K562 (cell line): ENCODE measurements around the gene FGF12. TPM values are rescaled to one million over a fixed set of nuclear protein-coding genes. Genes with fewer than 3 reads are reported as not detected.

Source experiments
- ATAC-seq: fragments of 200-7000 bp; cut with Tn5 transposase; 3 replicates; pipeline ENCODE4 v1.9.1; 2020; ENCODE audit warnings: moderate library complexity
- BruUV-seq: library from RNA; stranded (reverse); fragments of 400-500 nt; replicated peaks from 2 replicates; lab custom pipeline; 2021; lab: Mats Ljungman, UMichigan
- CTCF ChIA-PET: fragments of 300-600 bp; formaldehyde crosslinking; extraction: SDS; loops from one replicate; lab custom pipeline; 2021; ENCODE audit warnings: low intra/inter-chr PET ratio; lab: Yijun Ruan, JAX
- POLR2A ChIA-PET: fragments of 300-600, 350-650 bp; sonication (Branson Sonifier 250); formaldehyde crosslinking; extraction: SDS; loops from one replicate; lab custom pipeline; 2021; ENCODE audit warnings: antibody characterized with exemption, inconsistent platforms; lab: Yijun Ruan, JAX
- DNase-seq, 4 experiments: peaks; one replicate each; pipeline versions ENCODE4 v3.0.0 to v3.0.0-alpha.2; 2011 to 2018; ENCODE audit warnings: low spot score in 3 of 4, mixed read lengths in 3 of 4; ENCODE audit errors: extremely low read depth in 1 of 4
- FAIRE-seq: peaks from 2 replicates; lab custom pipeline; 2011; peaks lifted over from hg19 to GRCh38; lab: Jason Lieb, UNC
- H2AFZ ChIP-seq: 2 replicates; pipeline ENCODE4 v1.6.0; 2011; ENCODE audit warnings: low read depth, low read length, control low read depth, inconsistent platforms
- H3K27ac ChIP-seq: fragments of 200-600 bp; 3 replicates; pipeline ENCODE4 v1.8.0; 2011; ENCODE audit warnings: low read depth, mild to moderate bottlenecking, control low read depth, inconsistent platforms, low read length, moderate library complexity, mixed read lengths; ENCODE audit errors: extremely low read depth
- H3K27me3 ChIP-seq, 2 experiments: fragments of 300-600 bp in 1 of 2; 2 replicates in 1 of 2; 3 replicates in 1 of 2; pipeline versions ENCODE4 v1.6.0 to v1.8.0; 2011; ENCODE audit warnings: inconsistent platforms in 2 of 2, low read length in 2 of 2, mild to moderate bottlenecking in 1 of 2, mixed read lengths in 1 of 2, moderate library complexity in 1 of 2; ENCODE audit not compliant: control insufficient read depth in 2 of 2, insufficient read depth in 2 of 2
- H3K36me3 ChIP-seq: fragments of 300-600 bp; 3 replicates; pipeline ENCODE4 v1.8.0; 2011; ENCODE audit warnings: mild to moderate bottlenecking, low read length, inconsistent platforms; ENCODE audit not compliant: control insufficient read depth, insufficient read depth
- H3K4me1 ChIP-seq, 2 experiments: fragments of 200-600 bp in 1 of 2; replicated peaks in 1 of 2; 2 replicates in 1 of 2; 3 replicates in 1 of 2; pipeline versions ENCODE4 v1.5.1 to v1.8.0; 2011; ENCODE audit warnings: inconsistent platforms in 2 of 2, low read length in 2 of 2, mild to moderate bottlenecking in 1 of 2, mixed read lengths in 1 of 2, moderate library complexity in 1 of 2; ENCODE audit not compliant: control insufficient read depth in 2 of 2, insufficient read depth in 2 of 2
- H3K4me2 ChIP-seq: 2 replicates; pipeline ENCODE4 v1.6.1; 2011; ENCODE audit warnings: low read length, control low read depth, inconsistent platforms, mixed read lengths; ENCODE audit not compliant: insufficient read depth
- H3K4me3 ChIP-seq: fragments of 200-600 bp; sonication (generic), shearing (Covaris generic); 2 replicates; pipeline ENCODE4 v1.5.1; 2016; ENCODE audit warnings: control low read depth, inconsistent platforms
- H3K79me2 ChIP-seq: fragments of 200-600 bp; 3 replicates; pipeline ENCODE4 v1.8.0; 2011; ENCODE audit warnings: low read length, inconsistent platforms; ENCODE audit not compliant: control insufficient read depth, insufficient read depth
- H3K9ac ChIP-seq, 2 experiments: 2 replicates each; pipeline versions ENCODE4 v1.6.0 to v1.6.1; 2011; ENCODE audit warnings: low read depth in 2 of 2, low read length in 2 of 2, control low read depth in 1 of 2, inconsistent platforms in 1 of 2, mild to moderate bottlenecking in 1 of 2, mixed read lengths in 1 of 2; ENCODE audit not compliant: insufficient read depth in 1 of 2
- H3K9me1 ChIP-seq: one replicate; pipeline ENCODE4 v1.6.0; 2011; ENCODE audit warnings: inconsistent platforms, mild to moderate bottlenecking, low read length, moderate library complexity; ENCODE audit not compliant: control insufficient read depth, insufficient read depth
- H3K9me3 ChIP-seq: replicated peaks from 2 replicates; pipeline ENCODE4 v1.5.1; 2011; ENCODE audit warnings: low read depth, low read length, inconsistent platforms; ENCODE audit not compliant: control insufficient read depth, insufficient read depth
- H4K20me1 ChIP-seq: replicated peaks from 2 replicates; pipeline ENCODE4 v1.6.1; 2011; ENCODE audit warnings: low read length, inconsistent platforms, mixed read lengths; ENCODE audit not compliant: control insufficient read depth, insufficient read depth
- CBFB ChIP-seq: sonication (generic); formaldehyde crosslinking; IDR thresholded peaks from 2 replicates; pipeline ENCODE4 v1.4.0; 2020; ENCODE audit warnings: mild to moderate bottlenecking, missing genetic modification reagents
- CBX3 ChIP-seq, 2 experiments: IDR thresholded peaks; 1 replicate in 1 of 2; 2 replicates in 1 of 2; pipeline ENCODE4 v1.6.1; 2012; ENCODE audit warnings: inconsistent platforms in 2 of 2, low read length in 2 of 2, borderline replicate concordance in 1 of 2, control low read depth in 1 of 2
- CXXC5 ChIP-seq: fragments of 250-450 bp; sonication (Bioruptor Pico); IDR thresholded peaks from 2 replicates; pipeline ENCODE4 v1.8.0; 2022; ENCODE audit warnings: inconsistent platforms, mild to moderate bottlenecking, moderate library complexity
- FOXA3 ChIP-seq, 2 experiments: fragments of 450-650 bp in 1 of 2; sonication (generic) in 1 of 2; formaldehyde crosslinking; IDR thresholded peaks in 1 of 2; conservative IDR thresholded peaks in 1 of 2; 2 replicates each; pipeline versions ENCODE4 v1.4.0 to v1.8.0; 2020 to 2022; ENCODE audit warnings: mild to moderate bottlenecking in 2 of 2, missing genetic modification reagents in 1 of 2
- MAZ ChIP-seq, 2 experiments: fragments of 450-650 bp in 1 of 2; sonication (generic) in 1 of 2; formaldehyde crosslinking; IDR thresholded peaks in 1 of 2; conservative IDR thresholded peaks in 1 of 2; 2 replicates each; pipeline versions ENCODE4 v1.4.0 to v1.5.0; 2020; ENCODE audit warnings: mild to moderate bottlenecking in 1 of 2, missing genetic modification reagents in 1 of 2
- RAD21 ChIP-seq, 2 experiments: fragments of 250-450 bp in 1 of 2; fragments of 450-650 bp in 1 of 2; sonication (Bioruptor Pico) in 1 of 2; formaldehyde crosslinking in 1 of 2; IDR thresholded peaks in 1 of 2; conservative IDR thresholded peaks in 1 of 2; 2 replicates each; pipeline versions ENCODE4 v1.4.0 to v1.8.0; 2020 to 2022; ENCODE audit warnings: mild to moderate bottlenecking in 2 of 2, moderate library complexity in 1 of 2
- SMC3 ChIP-seq: conservative IDR thresholded peaks from 2 replicates; pipeline ENCODE4 v1.6.1; 2011; ENCODE audit warnings: low read depth, low read length, improper control_type of control experiment; ENCODE audit not compliant: insufficient read depth
- TBP ChIP-seq: optimal IDR thresholded peaks from 2 replicates; pipeline ENCODE3; 2011; ENCODE audit warnings: low read depth, low read length, improper control_type of control experiment
- ZNF699 ChIP-seq: fragments of 250-450 bp; sonication (Bioruptor Pico); IDR thresholded peaks from 2 replicates; pipeline ENCODE4 v1.8.0; 2021; ENCODE audit warnings: mild to moderate bottlenecking, moderate library complexity; ENCODE audit not compliant: insufficient replicate concordance
- ZNF75A ChIP-seq: fragments of 450-650 bp; formaldehyde crosslinking; IDR thresholded peaks from 2 replicates; pipeline ENCODE4 v1.4.0; 2020; ENCODE audit warnings: mild to moderate bottlenecking
- WGBS: fragments of 100-300 bp; shearing (Covaris generic); methylation state at CpG from one replicate; pipeline ENCODE4 v1.1.6; 2016; ENCODE audit warnings: low coverage, mixed read lengths; ENCODE audit not compliant: insufficient coverage; ENCODE audit errors: missing lambda C conversion rate; 5-methylcytosine and 5-hydroxymethylcytosine counted together
- in situ Hi-C: fragments of 300-500 bp; cut with MboI; formaldehyde crosslinking; loops from 4 replicates; pipeline ENCODE4 v1.15.0; 2018; ENCODE audit warnings: inconsistent platforms, mixed read lengths
- intact Hi-C: fragments of 100-400 bp; cut with micrococcal nuclease; formaldehyde crosslinking; loops from 2 replicates; pipeline ENCODE4 v1.14.2; 2022
- polyA plus RNA-seq, 8 experiments: library from polyadenylated mRNA; depleted of rRNA in 4 of 8; stranded (reverse) in 5 of 8; unstranded in 3 of 8; fragments of >200 nt; fragmentation: Nextera tagmentation in 2 of 8; fragmentation: Illumina TruSeq in 1 of 8; extraction: Ambion mirVana in 2 of 8; extraction: Trizol in 1 of 8; gene quantifications; 2 replicates each; pipeline versions ENCODE4 v1.2.1 to v1.2.3, GENCODE V29; 2011 to 2014; ENCODE audit warnings: inconsistent platforms in 1 of 8, missing spikeins in 1 of 8
- total RNA-seq, 7 experiments: library from RNA; depleted of rRNA in 6 of 7; stranded (reverse); fragments of >200 nt in 6 of 7; fragmentation: Illumina TruSeq in 2 of 7; extraction: Trizol in 2 of 7; gene quantifications; 2 replicates each; pipeline versions ENCODE4 v1.2.1 to v1.2.3, GENCODE V29; 2011 to 2021; ENCODE audit warnings: low replicate concordance in 1 of 7
- TF ChIP-seq, protein P1 (sequence below), 3 experiments: IDR thresholded peaks in 2 of 3; conservative IDR thresholded peaks in 1 of 3; 2 replicates each; pipeline ENCODE4 v1.5.1; 2011 to 2012; ENCODE audit warnings: low read length in 3 of 3, mild to moderate bottlenecking in 3 of 3, control low read depth in 2 of 3, improper control_type of control experiment in 1 of 3, inconsistent platforms in 1 of 3, low read depth in 1 of 3, mixed read lengths in 1 of 3, moderate library complexity in 1 of 3; ENCODE audit not compliant: insufficient read depth in 2 of 3
- TF ChIP-seq, protein P2 (sequence below): fragments of 450-650 bp; formaldehyde crosslinking; IDR thresholded peaks from 2 replicates; pipeline ENCODE4 v1.4.0; 2020; ENCODE audit warnings: mild to moderate bottlenecking, moderate library complexity

The FGF12 gene
- total and polyA plus RNA-seq, 9 of the 15 experiments (the other 6 are each of a cell fraction or from before 2014, with no cell fraction given) = not detected

DNA sequence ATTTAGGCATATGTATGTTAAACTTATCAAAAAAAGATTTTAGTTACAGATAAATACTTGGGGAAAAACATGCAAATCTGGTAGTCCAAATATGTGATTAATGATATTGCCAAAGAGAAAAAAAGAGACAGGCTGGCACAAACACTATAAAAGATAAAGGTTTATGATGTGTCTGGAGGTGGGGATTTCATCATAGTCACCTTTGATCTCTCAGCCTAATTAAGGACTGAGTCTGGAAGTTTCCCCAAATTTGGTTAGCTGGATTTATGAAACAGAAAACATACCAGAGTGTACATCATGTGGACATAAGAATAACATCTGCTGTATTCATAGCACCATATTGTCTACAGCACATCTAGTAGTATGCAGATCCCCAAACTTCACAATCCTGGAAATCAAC is 157.0 kb downstream of the FGF12 start (continued):
- TF ChIP-seq MAZ (CRISPR knock-in tag; conservative IDR thresholded peaks at IDR 0.05 in 1 of 2, IDR thresholded peaks at IDR 0.05 in 1 of 2) = no peak
- TF ChIP-seq CXXC5 = no peak
- no peak for TF ChIP-seq TBP
- TF ChIP-seq ZNF699 (CRISPR knock-in tag) = no peak
- no peak for TF ChIP-seq FOXA3 (CRISPR knock-in tag; conservative IDR thresholded peaks at IDR 0.05 in 1 of 2, IDR thresholded peaks at IDR 0.05 in 1 of 2)

DNA sequence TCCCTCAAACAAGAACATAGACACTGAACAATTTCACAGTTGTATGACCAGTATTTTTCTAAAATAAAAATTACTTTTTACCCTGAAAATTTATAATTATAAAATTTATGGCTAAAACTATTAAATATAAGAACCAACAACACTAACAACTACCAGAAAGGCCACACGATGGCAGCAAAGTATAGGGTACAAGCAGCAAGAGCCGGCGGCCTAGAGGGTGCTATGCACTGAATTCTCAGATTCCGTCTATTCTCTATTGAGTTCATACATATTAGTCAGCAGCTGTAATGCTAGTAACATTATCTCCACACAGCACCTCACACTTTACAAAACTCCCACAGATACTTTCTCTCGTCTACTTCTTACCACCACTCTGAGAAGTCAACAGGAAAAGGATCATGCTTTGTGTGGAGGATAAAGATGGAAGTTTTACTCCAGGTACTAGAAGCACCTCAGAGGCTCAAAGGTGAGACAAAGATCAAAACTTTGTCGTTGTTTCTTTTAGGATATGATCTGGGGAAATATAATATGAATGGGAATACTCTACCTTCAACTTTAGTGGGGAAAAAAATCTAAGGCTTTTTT is 160.5 kb downstream of the FGF12 start:
- no peak overlapping the region for H2AFZ ChIP-seq
- ATAC-seq = peak; percentile 88
- TF ChIP-seq CBX3 (IDR thresholded peaks at IDR 0.05; ENCODE audit: borderline replicate concordance in 1 of 2, low read length in 2 of 2) = no peak
- TF ChIP-seq CBFB = no peak
- TF ChIP-seq SMC3 = 0 out of 2 replicates have a peak, but pooled peaks have one; percentile 27
- TF ChIP-seq, protein P1, sequence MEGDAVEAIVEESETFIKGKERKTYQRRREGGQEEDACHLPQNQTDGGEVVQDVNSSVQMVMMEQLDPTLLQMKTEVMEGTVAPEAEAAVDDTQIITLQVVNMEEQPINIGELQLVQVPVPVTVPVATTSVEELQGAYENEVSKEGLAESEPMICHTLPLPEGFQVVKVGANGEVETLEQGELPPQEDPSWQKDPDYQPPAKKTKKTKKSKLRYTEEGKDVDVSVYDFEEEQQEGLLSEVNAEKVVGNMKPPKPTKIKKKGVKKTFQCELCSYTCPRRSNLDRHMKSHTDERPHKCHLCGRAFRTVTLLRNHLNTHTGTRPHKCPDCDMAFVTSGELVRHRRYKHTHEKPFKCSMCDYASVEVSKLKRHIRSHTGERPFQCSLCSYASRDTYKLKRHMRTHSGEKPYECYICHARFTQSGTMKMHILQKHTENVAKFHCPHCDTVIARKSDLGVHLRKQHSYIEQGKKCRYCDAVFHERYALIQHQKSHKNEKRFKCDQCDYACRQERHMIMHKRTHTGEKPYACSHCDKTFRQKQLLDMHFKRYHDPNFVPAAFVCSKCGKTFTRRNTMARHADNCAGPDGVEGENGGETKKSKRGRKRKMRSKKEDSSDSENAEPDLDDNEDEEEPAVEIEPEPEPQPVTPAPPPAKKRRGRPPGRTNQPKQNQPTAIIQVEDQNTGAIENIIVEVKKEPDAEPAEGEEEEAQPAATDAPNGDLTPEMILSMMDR (IDR thresholded peaks at IDR 0.05 in 2 of 3, conservative IDR thresholded peaks at IDR 0.05 in 1 of 3; ENCODE audit: insufficient read depth in 2 of 3, low read depth in 1 of 3, low read length in 3 of 3) = peak; percentile 37 to 80 (median 79); a peak in 5 of 6 replicates
- peak; percentile 75 to 90 for TF ChIP-seq RAD21 (CRISPR knock-in tag; conservative IDR thresholded peaks at IDR 0.05 in 1 of 2, IDR thresholded peaks at IDR 0.05 in 1 of 2)
- no peak for TF ChIP-seq ZNF75A
- TF ChIP-seq, protein P2, sequence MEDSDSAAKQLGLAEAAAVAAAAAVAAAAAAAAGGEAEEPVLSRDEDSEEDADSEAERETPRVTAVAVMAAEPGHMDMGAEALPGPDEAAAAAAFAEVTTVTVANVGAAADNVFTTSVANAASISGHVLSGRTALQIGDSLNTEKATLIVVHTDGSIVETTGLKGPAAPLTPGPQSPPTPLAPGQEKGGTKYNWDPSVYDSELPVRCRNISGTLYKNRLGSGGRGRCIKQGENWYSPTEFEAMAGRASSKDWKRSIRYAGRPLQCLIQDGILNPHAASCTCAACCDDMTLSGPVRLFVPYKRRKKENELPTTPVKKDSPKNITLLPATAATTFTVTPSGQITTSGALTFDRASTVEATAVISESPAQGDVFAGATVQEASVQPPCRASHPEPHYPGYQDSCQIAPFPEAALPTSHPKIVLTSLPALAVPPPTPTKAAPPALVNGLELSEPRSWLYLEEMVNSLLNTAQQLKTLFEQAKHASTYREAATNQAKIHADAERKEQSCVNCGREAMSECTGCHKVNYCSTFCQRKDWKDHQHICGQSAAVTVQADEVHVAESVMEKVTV (CRISPR knock-in tag) = peak; percentile 82

More for the DNA sequence above, 160.5 kb downstream of the FGF12 start:
- BruUV-seq = no TSS peak
- Histone ChIP-seq H3K79me2 (no peaks in the 10 kb centered on the region), H3K36me3 (no peaks in the 10 kb centered on the region), H3K9ac (no peak overlapping the region), H3K27ac (no peak overlapping the region), H3K4me3 (no peak overlapping the region), H4K20me1 (no peaks in the 10 kb centered on the region), H3K9me1 (no peaks in the 10 kb centered on the region), H3K4me1 (no peaks in the 10 kb centered on the region), H3K27me3 (no peaks in the 10 kb centered on the region), H3K9me3 (no peaks in the 10 kb centered on the region), H3K4me2 (no peak overlapping the region)
- ChIA-PET CTCF (interaction anchor here (1.4 to 1.5 kb wide), 2 partner anchors 235 to 236 kb away, joined by 3 to 6 read pairs; no protein-coding TSS in a partner anchor), POLR2A (interaction anchor here (0.7 kb wide), 1 partner anchor 16 kb away, joined by 3 read pairs; no protein-coding TSS in a partner anchor)
- in situ Hi-C loops = loop anchor here (10.0 to 25.0 kb wide), 2 partner anchors 238 to 996 kb away; partner anchors contain the start of gene ATP13A4
- 3% methylated on average over 6 of the region's 6 CpGs for WGBS
- DNase-seq = peak; percentile 38 to 65 (median 53)
- peak; percentile 46 for FAIRE-seq
- intact Hi-C loops = loop anchor here (1.0 to 5.0 kb wide), 3 partner anchors 237 to 1006 kb away; no protein-coding TSS in a partner anchor
